ENCODE measurements around the gene DNAJB6. TPM values are rescaled to one million over a fixed set of nuclear protein-coding genes. Genes with fewer than 3 reads are reported as not detected.

The DNAJB6 gene
- total RNA-seq, 1 donor from 2014 or later = 103 TPM

GRCh38 chr7:157388301-157388700, 51.5 kb downstream of the DNAJB6 start:
- Histone ChIP-seq H3K4me1 (peaks cover 11% of the 10 kb centered on the region), H3K36me3 (peaks cover 70% of the 10 kb centered on the region), H3K27ac (no peak overlapping the region), H3K4me3 (no peak overlapping the region), H3K27me3 (ENCODE audit: low read depth) (no peaks in the 10 kb centered on the region), H3K9me3 (no peaks in the 10 kb centered on the region)
- intact Hi-C loops (cut with DNase I) = no loop called here
- ATAC-seq = no peak
- TF ChIP-seq CTCF (IDR thresholded peaks at IDR 0.05) = no peak
- no peak for DNase-seq

DNA sequence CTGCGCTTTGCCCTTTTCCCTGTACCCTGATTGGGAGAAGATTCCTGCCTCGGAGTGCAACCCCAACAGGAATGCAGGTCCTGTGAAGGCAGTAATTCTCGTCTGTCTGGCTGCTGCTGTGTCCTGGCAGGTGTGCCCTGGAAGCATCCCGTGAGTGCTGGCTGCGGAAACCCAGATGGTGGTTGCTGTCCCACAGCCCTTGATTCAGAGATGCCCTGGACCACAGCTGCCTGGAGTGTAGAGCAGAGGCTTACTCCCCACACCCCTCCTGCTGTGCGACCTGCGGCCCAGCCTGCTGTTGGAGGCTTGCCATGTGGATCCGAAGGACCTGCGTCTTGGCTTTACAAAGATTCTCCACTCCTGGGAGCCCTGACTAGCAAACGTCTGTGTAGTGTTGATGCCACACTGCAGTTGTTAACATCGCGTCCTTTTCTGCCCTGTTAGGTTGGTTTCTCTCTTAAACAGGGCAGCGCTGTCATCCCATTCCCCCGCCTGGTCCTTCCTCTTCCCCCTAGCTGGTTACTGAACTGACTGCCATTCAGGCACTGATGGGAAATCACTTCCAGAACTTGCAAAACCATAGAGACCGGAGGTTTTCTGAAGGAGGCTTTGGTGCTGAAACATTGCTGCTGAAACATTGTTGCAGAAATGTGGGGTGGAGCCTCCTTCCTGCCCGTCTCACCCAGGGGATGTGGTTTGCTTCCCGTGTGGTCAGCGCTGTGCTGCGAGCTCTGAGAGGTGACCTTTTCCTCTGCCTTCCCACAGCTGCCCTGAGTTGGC, 53.3 kb downstream of the DNAJB6 start:
- H3K4me3 ChIP-seq = no peak overlapping the region
- peaks cover 11% of the 10 kb centered on the region for H3K4me1 ChIP-seq
- peaks cover 62% of the 10 kb centered on the region for H3K36me3 ChIP-seq
- DNase-seq = peak; percentile 74
- H3K9me3 ChIP-seq = no peaks in the 10 kb centered on the region
- no peak overlapping the region for H3K27ac ChIP-seq
- ATAC-seq = peak; percentile 68 to 84
- H3K27me3 ChIP-seq (ENCODE audit: low read depth) = no peaks in the 10 kb centered on the region
- TF ChIP-seq CTCF (IDR thresholded peaks at IDR 0.05) = no peak
- intact Hi-C loops (cut with DNase I) = no loop called here

DNA sequence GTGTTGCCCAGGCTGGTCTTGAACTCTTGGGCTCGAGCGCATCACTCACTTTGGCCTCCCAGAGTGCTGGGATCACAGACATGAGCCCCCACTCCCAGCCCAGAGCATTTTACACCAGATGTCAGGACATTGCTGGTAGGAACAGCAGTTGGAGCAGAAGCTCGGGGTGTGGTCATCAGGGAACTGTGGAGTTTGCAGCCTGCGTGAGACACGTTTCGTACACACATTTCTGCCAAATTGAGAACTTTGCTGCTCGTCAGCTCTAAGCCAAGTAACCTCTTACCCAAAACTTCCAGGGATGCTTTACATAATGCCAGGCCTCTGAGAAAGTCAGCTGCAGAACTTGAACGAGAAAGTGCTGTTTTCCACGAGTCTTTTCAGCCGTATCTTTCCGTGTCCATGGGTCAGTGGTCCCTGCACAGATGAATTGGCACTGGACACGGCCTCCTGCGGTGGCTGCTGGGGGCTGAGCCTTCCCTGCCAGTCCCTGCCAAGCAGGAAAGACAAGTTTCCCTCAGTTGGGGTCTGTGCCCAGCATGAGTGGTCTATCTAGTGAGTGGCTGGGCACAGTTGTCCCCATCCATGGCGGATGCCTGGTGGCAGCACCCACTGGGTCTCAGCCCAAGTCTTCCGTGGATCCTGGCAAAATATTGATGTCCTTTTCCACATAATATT, 54.4 kb downstream of the DNAJB6 start:
- Histone ChIP-seq H3K9me3 (no peaks in the 10 kb centered on the region), H3K4me3 (no peak overlapping the region), H3K36me3 (peaks cover 54% of the 10 kb centered on the region), H3K27ac (peak overlapping the region; percentile 33), H3K4me1 (peaks cover 11% of the 10 kb centered on the region), H3K27me3 (ENCODE audit: low read depth) (no peaks in the 10 kb centered on the region)
- no peak for TF ChIP-seq CTCF (IDR thresholded peaks at IDR 0.05)
- DNase-seq = no peak
- no peak for ATAC-seq
- intact Hi-C loops (cut with DNase I) = no loop called here

- H3K36me3 ChIP-seq = peaks cover 59% of the 10 kb centered on the region
- no peak for TF ChIP-seq CTCF (IDR thresholded peaks at IDR 0.05)
- peaks cover 11% of the 10 kb centered on the region for H3K4me1 ChIP-seq
- H3K9me3 ChIP-seq = no peaks in the 10 kb centered on the region
- no peak overlapping the region for H3K27ac ChIP-seq
- no peak for DNase-seq
- intact Hi-C loops (cut with DNase I) = no loop called here
- ATAC-seq = no peak
- no peak overlapping the region for H3K4me3 ChIP-seq
- no peaks in the 10 kb centered on the region for H3K27me3 ChIP-seq (ENCODE audit: low read depth)
Measured at GRCh38 chr7:157392256-157393037, 55.6 kb downstream of the DNAJB6 start.

Data from lower lobe of right lung (tissue), 2 donors.